SKM-1 (cell line): ENCODE results near the gene BMP3.

Experiments used
- DNase-seq: peaks from one replicate; lab custom pipeline; 2025; ENCODE audit not compliant: unreplicated experiment; lab: John Stamatoyannopoulos, UW

Gene BMP3

GRCh38 chr4:81102107-81102506 lies 71.6 kb downstream of the BMP3 start:
- no peak for DNase-seq

GRCh38 chr4:81106150-81106549 lies 75.6 kb downstream of the BMP3 start:
- no peak for DNase-seq
